HG02885 (cell line): ENCODE data around the gene CPN2.

ENCODE experiments used
- ATAC-seq: cut with Tn5 transposase; IDR thresholded peaks from one replicate; pipeline ENCODE4 v1.9.1; 2021; ENCODE audit warnings: mild to moderate bottlenecking; ENCODE audit not compliant: unreplicated experiment, poor library complexity

Gene CPN2, protein sequence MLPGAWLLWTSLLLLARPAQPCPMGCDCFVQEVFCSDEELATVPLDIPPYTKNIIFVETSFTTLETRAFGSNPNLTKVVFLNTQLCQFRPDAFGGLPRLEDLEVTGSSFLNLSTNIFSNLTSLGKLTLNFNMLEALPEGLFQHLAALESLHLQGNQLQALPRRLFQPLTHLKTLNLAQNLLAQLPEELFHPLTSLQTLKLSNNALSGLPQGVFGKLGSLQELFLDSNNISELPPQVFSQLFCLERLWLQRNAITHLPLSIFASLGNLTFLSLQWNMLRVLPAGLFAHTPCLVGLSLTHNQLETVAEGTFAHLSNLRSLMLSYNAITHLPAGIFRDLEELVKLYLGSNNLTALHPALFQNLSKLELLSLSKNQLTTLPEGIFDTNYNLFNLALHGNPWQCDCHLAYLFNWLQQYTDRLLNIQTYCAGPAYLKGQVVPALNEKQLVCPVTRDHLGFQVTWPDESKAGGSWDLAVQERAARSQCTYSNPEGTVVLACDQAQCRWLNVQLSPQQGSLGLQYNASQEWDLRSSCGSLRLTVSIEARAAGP

GRCh38 chr3:194351080-194351672 is at the start of gene CPN2:
Gene CPN2, minus strand, starts transcription at chr3:194351328. Its CDS starts 8,626 bp downstream, at chr3:194342702.
- no peak for ATAC-seq

DNA sequence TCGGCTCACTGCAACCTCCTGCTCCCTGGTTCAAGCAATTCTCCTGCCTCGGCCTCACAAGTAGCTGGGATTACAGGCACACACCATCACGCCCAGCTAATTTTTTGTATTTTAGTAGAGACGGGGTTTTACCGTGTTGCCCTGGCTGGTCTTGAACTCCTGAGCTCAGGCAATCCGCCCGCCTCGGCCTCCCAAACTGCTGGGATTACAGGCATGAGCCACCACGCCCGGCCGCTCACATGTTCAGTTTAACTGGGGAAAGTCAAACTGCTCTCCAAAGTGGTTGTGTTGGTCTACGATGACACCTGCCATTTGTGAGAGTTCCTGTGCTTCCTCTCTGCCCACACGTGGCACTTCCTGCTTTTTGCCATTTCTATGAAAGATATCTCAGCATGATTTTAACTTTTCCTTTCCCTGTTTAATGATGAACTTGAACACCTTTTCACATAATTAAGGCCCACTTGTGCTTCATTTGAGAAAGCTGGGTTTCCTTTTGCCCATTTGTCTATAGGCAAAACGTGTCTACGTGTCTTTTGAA is 48.8 kb upstream of the CPN2 start:
- ATAC-seq = no peak

DNA sequence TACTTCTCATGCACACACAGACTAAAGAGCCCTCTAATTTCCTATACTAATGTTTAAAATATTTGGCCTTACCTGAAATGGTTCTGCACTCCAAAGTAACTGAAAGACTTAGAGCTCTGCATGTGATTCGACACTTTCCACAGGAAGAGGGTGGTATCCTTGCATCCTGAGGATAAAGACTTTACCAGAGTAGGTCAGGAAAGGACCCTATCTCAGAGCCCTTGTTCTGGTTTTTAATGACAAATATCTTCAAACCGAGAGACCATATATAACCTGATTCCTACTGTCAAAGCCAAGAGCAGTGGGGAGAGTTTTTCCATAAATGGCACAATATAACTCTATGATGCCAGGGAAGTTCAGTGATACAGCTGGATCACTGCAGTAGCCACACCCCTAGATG is 48.0 kb upstream of the CPN2 start, which contains the start of gene GP5:
Gene GP5, minus strand, starts transcription at position 101 of the 400 bp plus-strand sequence. CDS start 984 bp downstream, outside the sequence.
- ATAC-seq = no peak

DNA sequence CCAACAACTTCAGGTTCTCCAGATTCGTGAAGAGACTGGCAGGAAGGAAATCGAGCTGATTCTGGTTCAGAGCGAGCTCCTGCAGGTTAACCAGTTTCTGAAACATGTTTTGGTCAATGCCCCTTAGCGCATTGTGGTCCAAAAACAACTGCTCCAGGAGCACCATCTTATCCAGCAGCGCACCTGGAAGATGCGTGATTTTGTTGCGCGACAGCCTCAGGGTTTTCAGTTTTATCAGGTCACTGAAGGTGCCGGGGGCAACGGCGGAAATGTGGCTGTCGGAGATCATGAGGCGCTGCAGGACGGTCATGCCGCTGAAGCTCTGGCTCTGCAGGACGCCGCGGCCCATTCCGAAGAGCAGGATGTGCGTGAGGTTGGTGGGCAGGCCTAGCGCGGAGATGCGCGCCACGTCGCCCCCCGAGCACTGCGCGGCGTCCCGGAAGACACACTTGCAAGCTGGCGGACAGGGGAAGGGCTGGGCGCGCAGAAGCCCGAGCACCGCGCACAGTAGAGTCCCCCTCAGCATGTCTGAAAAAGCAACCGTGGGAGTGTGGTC is 46.7 kb upstream of the CPN2 start:
- ATAC-seq = no peak

DNA sequence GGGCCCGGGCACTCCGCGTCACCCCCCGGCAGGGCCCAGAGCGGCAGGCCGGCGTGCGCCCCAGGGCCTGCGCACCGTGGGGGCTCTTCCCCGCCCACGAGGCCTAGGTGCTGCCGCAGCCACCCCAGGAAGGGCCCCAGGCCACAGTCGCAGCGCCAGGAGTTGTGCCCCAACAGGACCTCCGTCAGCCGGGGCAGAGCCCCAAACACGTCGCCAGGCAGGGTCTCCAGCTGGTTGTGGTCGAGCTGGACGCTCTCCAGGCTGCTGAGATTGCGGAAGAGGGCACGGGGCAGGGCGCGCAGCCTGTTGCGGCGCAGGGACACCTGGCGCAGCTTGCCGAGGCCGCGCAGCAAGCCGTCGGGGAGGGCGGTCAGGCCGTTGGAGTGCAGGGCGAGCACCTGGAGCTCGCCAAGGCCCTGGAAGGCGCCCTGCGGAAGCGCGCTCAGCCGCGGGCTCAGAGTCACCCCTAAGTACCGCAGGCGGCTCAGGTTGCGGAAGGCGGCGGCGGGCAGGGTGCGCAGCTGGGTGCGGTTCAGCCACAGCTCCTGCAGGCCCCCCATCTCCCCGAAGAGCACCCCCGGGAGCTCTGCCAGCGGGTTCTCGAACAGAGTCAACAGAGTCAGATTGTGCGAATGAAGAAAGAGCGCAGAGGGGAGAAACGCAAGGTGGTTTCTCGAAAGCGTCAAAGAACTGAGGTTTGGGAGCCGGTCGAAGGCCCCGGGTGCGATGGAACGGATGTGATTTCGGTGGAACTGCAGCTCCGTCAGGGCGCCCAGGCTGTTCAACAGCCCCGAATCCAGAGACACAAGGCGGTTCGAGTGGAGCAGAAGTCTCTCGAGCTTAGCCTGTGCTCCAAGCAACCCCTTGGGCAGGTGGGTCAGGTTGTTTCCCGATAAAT is 46.0 kb upstream of the CPN2 start:
- no peak for ATAC-seq

DNA sequence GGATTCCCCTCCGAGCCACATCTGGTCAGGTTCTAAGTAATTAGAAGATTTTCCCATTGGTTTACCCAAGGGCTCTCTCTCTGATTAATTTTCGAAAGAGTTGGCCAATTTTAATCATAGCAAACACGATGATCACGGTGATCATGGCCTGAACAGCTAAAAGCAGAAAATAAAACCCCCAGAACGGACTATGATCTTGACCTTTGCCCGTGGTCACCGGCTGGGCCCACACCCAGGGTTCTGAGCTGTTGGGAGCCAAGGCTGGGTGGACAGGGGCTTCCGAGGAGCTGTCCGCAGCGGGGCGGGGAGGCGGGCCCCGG is 45.4 kb upstream of the CPN2 start:
- no peak for ATAC-seq

DNA sequence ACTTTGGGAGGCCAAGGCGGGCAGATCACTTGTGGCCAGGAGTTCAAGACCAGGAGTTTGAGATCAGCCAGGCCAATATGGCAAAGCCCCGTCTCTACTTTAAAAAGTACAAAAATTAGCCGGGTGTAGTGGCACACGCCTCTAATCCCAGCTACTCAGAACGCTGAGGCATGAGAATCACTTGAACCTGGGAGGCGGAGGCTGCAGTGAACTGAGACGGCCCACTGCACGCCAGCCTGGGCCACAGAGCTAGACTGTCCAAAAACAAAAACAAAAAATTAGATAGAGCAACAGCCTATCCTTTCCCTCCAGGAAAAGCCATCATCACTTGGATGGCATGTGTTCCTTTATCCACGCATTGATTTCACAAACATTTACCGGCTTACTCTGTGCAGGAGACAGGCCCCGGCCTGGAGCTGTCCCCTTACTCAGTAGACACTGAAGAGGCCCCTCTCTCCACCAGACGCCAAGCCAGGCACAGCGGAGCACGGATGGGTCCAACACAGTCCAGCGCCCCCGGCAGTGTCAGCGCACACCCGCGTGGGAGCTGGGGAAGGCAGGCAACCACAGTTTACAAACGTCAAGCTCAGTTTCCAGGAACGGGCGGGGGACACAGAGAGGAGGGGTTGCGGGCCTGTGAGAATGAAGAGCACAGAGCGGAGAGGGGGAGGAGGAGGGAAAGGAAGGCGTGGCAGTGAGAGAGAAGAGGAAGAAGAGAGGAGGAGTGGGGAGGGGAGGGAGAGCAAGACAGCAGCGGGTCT is 44.8 kb upstream of the CPN2 start:
- no peak for ATAC-seq

- no peak for ATAC-seq
These were observed 44.1 kb upstream of the CPN2 start for GRCh38 chr3:194395212-194395611.

DNA sequence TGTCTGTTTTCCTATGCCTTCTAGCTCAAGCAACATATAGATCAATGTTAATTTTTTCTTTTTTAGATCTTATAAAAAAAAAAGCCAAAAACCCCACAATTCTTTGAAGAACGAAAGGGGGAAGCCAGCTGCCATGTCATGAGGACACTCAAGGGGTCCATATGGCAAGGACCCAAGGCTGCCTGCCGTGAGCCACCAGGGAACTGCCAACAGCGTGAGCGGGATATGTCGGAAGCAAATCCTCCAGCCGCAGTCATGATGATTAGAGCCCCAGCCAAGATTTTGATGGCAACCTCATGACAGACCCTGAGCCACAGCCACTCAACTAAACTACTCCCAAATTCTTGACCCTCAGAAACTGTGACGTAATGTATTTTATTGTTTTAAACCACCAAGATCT is 41.4 kb upstream of the CPN2 start:
- no peak for ATAC-seq

- no peak for ATAC-seq
These were observed 39.7 kb upstream of the CPN2 start for GRCh38 chr3:194390835-194391234.

GRCh38 chr3:194389269-194389668 is 38.1 kb upstream of the CPN2 start:
- no peak for ATAC-seq

GRCh38 chr3:194387926-194388418 is 36.8 kb upstream of the CPN2 start:
- no peak for ATAC-seq

DNA sequence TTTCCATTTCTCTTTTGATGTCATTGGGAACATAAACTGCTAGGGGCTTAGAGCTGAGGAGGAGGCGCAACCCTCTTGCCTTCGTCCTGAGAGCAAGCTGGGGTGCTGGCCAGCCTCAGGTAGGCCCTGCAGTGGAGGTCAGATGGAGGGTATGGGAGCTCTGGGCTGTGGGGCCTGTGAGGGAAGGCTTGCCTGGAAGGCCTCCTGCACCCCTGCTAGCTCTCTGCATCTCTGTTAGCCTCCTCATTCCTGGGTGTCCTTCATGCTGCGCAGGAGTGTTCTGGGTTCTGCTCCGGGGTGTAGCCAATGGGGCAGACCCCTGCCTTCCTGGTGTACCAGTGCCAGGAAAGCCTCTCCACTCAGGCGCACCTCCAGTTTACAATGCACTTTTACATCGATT is 36.1 kb upstream of the CPN2 start:
- no peak for ATAC-seq

- ATAC-seq = no peak
These were observed 35.5 kb upstream of the CPN2 start for GRCh38 chr3:194386648-194387047.

GRCh38 chr3:194386066-194386465 is 34.9 kb upstream of the CPN2 start:
- ATAC-seq = no peak

DNA sequence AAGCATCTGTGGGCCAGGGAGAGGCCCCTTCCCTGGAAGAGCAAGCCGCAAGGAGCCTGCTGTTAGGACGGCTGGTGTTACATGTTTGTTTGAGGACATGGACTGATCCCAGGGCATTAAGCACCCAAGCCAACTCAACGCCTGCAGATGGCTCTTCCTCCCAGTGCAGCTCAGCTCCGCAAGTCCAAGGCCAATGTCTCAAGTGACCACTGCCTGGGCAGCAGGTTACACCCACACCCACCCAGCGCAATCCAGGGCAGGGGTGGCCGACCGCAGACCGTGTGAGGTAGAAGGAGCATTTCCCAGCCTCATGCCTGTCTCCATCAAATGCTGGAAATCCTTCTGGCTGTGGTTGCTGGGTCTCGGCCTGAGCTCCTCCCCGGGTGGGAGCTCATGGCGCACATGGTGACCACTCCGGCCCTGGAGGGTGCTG is 33.5 kb upstream of the CPN2 start:
- no peak for ATAC-seq

- ATAC-seq = no peak
These were observed 33.0 kb upstream of the CPN2 start for GRCh38 chr3:194384156-194384555.

GRCh38 chr3:194383276-194383940 is 32.3 kb upstream of the CPN2 start:
- ATAC-seq = no peak

GRCh38 chr3:194382892-194383223 is 31.7 kb upstream of the CPN2 start:
- no peak for ATAC-seq
